Vagina (tissue), 2 donors: ENCODE data around the gene CHST9.

Source experiments
- POLR2A ChIP-seq, 2 donors: fragments of 450-650 bp; IDR thresholded peaks; one replicate each; pipeline ENCODE4 v1.6.1; 2017; ENCODE audit warnings: antibody characterized with exemption in 2 of 2, mild to moderate bottlenecking in 2 of 2, moderate library complexity in 2 of 2
- POLR2AphosphoS5 ChIP-seq, 2 donors: sonication (generic); formaldehyde crosslinking; IDR thresholded peaks; one replicate each; pipeline ENCODE4 v1.9.0; 2017; ENCODE audit warnings: antibody characterized with exemption in 2 of 2, mild to moderate bottlenecking in 2 of 2, low read depth in 1 of 2; ENCODE audit not compliant: insufficient read depth in 1 of 2
- TF ChIP-seq, protein P1 (sequence below), 3 experiments: fragments of 450-650 bp in 2 of 3; fragments of 200-600 bp in 1 of 3; sonication (generic) in 1 of 3; IDR thresholded peaks; one replicate each; pipeline ENCODE4 v1.5.1; 2017 to 2019; ENCODE audit warnings: antibody characterized with exemption in 3 of 3, mild to moderate bottlenecking in 2 of 3, moderate library complexity in 2 of 3

DNA sequence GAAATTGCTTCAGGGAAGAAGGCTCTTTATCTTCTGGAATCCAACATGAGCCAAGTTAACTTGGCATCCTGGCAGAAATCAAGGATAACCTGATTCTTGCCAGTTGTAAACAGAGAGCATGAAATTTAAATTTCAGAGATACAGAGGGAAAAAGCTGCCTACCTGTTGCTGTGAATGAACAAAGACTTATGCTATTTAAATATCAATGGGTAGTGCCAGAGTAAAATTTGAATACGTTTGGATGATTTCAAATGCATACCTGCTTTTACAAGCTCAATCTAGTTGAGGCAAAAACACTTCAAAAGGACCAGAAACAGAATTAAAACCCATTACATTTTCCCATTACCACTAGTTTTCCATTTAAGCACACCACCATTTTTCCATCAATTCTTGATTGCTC lies 60.9 kb downstream of the CHST9 start:
- TF ChIP-seq, protein P1, sequence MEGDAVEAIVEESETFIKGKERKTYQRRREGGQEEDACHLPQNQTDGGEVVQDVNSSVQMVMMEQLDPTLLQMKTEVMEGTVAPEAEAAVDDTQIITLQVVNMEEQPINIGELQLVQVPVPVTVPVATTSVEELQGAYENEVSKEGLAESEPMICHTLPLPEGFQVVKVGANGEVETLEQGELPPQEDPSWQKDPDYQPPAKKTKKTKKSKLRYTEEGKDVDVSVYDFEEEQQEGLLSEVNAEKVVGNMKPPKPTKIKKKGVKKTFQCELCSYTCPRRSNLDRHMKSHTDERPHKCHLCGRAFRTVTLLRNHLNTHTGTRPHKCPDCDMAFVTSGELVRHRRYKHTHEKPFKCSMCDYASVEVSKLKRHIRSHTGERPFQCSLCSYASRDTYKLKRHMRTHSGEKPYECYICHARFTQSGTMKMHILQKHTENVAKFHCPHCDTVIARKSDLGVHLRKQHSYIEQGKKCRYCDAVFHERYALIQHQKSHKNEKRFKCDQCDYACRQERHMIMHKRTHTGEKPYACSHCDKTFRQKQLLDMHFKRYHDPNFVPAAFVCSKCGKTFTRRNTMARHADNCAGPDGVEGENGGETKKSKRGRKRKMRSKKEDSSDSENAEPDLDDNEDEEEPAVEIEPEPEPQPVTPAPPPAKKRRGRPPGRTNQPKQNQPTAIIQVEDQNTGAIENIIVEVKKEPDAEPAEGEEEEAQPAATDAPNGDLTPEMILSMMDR (IDR thresholded peaks at IDR 0.05) = no peak
- TF ChIP-seq POLR2AphosphoS5 (IDR thresholded peaks at IDR 0.05; ENCODE audit: insufficient read depth in 1 of 2, low read depth in 1 of 2) (no peak), POLR2A (IDR thresholded peaks at IDR 0.05) (no peak)
